SHP77 (cell line): Measurements from ENCODE around the gene CNNM2.

Source experiments
- DNase-seq, 2 experiments: peaks; one replicate each; lab custom pipeline; 2025; lab: John Stamatoyannopoulos, UW

Gene CNNM2

GRCh38 chr10:103077020-103077419 lies 158.9 kb downstream of the CNNM2 start:
- DNase-seq = no peak

GRCh38 chr10:103077491-103078308 lies 159.6 kb downstream of the CNNM2 start:
- no peak for DNase-seq

GRCh38 chr10:103078309-103078615 lies 160.2 kb downstream of the CNNM2 start:
- DNase-seq = no peak

DNA sequence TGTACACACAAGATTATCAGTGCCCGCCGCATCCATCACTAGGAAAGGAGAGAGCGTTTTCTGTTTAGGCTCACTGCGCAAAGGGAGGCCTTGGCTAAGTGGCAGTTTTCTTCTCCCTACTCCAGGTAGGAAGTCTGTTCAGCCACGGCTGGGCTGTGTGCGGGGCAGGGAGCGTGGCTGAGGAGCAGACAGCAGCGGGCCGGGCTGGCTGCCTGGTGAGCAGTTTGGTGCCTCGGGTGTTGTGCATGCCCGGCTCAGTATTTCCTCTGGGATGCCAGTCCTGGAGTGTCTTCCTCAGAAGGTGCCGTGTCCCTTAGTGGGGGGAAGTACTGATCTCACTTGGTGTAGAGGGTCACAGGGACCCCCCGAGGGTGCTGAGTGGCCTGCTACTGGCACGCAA lies 160.6 kb downstream of the CNNM2 start:
- DNase-seq = no peak

- no peak for DNase-seq
These were observed 161.0 kb downstream of the CNNM2 start for GRCh38 chr10:103079100-103079499.

DNA sequence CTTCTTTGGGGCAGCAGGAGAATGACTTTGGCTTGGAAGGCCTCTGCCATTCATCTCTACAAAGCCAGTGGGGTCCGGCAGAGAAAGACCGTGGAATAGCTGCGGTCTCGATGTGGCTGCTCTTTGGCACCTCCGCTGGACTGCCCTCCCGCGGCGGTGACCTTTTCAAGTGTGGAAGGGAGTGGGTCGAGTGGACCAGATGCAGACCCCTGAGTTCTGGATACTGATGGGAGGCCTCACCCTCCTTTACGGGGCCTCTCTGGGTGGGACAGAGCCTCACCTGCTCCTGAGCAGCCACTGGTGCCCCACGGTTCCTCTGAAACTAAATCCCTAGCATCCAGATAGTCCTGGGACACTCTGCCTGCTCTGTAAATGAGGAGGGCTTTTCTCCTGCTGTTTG lies 161.9 kb downstream of the CNNM2 start:
- no peak for DNase-seq

GRCh38 chr10:103080891-103081581 lies 162.9 kb downstream of the CNNM2 start:
- DNase-seq = no peak

DNA sequence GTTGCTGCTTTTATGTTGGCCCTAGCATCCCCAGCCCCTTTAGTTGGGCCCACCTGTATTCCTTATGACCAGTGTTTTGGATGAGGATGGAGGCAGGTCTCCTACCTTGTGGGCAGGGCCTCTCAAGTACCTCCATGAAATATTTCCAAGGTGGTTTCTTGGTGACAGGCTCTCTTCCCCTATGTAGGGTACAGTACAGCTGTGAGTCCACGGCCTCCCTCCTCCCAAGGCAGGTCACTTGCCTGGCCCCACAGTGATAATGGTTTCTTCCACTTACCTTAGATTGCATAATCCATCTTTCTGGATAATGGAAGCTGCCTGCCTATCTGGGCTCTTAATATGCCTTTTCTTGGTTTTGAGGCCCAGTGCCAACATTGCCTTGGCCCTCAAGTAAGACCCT lies 164.6 kb downstream of the CNNM2 start:
- DNase-seq = no peak

DNA sequence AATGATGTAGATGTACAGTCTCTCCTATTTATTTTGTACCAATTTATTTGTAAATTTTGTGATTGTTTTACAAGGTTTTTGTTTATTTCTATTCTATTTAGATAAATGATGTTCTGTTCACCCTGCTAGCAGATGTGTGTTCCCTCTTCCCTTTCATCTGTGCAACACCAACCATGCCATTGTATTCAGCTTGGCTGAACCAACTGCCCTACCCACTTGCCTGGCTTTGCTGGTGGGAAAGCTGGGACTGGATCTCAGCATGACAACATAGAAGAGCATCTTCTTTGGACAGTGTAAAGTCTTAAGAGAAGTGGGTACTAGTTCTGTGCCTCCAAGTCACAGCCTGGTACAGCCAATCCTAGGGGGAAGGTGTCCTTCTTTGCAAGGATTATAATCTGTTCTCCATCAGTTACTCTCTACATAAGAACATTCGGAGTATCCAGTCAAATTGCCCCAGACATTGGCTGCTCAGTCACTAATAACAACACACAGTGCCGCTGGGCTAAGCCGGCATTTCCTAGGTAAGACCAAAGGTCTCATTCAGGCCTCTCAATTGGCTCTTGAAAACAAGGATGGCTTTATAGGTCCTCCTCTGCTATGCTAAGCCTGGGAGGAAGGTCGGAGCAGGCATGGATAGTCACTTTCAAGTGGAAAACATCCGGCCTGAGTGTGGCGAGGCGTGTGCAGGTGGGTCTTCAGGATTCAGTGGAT lies 165.3 kb downstream of the CNNM2 start:
- DNase-seq = no peak

DNA sequence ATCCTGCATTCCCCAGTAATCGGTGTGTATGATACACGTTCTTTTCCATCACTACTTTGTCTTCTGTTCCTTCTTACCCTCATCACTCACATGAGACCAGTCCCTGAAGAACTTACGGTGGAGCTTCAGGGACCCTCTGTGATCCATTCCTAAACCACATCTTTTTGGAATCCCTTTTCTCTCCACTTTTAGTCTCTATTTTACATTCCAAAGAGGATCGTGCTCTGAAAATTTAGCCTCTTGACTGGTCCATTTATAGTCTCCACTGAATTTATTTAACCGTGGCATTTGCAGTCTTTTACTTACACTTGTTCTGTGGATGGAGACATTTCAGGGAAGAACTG lies 165.9 kb downstream of the CNNM2 start:
- no peak for DNase-seq

GRCh38 chr10:103086261-103086660 lies 168.2 kb downstream of the CNNM2 start:
- DNase-seq = no peak

DNA sequence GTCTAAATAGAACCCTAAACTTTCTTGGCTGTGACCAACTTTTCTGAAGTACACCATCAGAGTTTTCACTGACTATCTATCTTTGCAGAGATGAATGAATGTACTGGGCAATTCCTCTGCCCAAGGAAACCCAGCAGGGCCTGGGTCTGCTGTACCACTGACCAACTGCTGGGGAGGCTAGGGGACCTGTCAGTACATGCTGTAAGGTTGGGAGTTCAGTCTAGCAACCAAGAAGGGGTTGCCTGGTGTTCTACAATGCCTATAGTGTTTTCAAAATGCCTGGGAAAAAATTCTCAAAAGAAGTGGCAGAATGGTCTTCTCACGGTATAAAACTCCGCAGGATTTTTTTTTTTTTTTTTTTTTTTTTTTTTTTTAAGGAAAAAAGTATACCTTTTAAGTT lies 168.7 kb downstream of the CNNM2 start:
- no peak for DNase-seq

DNA sequence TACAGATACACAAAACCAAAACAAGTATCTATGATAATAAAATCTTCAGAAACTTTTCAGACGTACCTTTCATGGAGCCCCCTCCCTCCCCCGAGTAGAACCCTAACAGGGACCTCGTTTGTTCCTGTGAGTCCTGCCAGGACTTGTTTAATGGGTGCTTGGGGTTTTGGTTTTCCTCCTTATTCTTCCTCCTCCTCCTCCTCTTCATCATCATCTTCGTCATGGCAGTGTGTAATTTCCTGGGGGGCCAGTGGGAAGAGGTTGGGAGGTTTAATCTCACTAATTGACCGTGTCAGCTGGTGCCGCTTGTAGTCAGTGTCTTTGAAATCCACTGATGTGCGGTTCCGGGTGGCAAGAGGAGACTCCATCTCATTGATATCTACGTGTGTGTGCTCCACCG lies 171.4 kb downstream of the CNNM2 start:
- no peak for DNase-seq

DNA sequence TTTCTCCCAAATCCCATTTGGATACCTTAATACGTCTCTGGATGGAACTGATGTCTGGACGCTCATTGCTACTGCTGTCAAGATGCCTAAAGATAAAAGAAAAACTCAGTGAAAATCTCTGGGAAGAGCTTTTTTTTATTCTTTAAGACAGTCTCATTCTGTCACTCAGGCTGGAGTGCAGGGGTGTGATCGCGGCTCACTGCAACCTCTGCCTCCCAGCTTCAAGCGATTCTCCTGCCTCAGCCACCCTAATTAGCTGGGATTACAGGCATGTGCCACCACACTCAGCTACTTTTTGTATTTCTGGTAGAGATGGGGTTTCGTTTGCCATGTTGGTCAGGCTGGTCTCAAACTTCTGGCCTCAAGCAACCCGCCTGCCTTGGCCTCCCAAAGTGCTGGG lies 172.8 kb downstream of the CNNM2 start:
- DNase-seq = no peak

DNA sequence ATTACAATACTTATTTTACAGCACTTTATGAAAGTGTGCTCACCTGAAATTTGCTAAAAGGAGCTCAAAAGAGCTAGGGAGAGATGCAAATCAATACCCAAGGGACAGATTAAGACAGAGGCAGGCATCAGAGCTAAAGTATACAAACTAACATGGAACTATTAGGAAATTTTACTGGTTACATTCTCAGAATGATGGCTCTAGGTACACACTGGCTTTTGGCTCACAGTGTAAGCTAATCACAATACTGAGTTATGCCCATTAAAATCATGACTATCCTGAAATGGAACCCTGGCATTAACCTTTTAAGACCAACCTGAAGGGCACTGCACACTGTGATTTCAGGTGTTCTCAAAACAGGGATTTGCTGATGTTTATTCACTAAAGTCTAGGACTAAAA lies 176.9 kb downstream of the CNNM2 start:
- DNase-seq = no peak

GRCh38 chr10:103096130-103096529 lies 178.0 kb downstream of the CNNM2 start:
- DNase-seq = no peak

DNA sequence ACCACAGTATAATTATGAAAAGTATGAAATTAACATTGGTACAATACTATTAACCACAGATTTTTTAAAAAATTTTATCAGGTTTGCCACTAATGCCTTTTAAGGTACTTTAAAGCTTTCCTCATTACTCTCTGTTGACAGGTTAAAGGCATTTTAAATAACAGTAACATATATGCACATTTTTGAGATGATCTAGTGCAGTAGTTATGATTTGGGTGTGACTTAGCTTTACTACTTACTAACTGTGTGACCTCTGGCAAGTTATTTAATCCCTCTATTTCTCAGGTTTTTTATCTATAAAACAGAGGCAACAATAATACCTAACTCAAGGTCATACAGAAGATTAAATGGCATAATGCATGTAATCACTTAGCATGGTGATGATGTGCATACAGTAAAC lies 180.1 kb downstream of the CNNM2 start:
- DNase-seq = no peak

GRCh38 chr10:103100620-103101019 lies 182.5 kb downstream of the CNNM2 start:
- no peak for DNase-seq

GRCh38 chr10:103102195-103102594 lies 184.1 kb downstream of the CNNM2 start:
- no peak for DNase-seq

- DNase-seq = no peak
These were observed 185.9 kb downstream of the CNNM2 start for GRCh38 chr10:103103989-103104388.

GRCh38 chr10:103104721-103105120 lies 186.6 kb downstream of the CNNM2 start:
- DNase-seq = no peak

GRCh38 chr10:103105462-103105861 lies 187.4 kb downstream of the CNNM2 start:
- no peak for DNase-seq

DNA sequence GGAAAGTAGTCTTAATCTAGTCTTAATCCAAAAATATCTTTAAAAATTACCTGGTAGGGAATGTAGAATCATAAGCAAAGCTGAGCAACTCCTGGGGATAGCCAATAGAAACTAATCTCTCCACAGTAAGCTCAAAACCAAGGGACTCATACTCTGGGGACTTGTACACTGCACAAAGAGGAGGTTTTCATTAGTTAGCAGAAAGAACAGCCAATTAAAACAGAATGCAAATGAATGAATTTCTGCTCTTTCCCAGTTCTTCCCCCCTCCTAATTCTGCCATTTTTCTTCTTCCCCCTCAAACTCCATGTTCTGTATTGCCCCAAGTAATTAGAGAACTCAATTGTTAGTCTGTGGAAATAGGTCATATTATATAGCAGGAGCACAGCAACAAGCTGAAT lies 188.4 kb downstream of the CNNM2 start:
- DNase-seq = no peak
